Kidney epithelial cell (primary cell): ENCODE results near the gene PARP11. TPM values are rescaled to one million over a fixed set of nuclear protein-coding genes. Genes with fewer than 3 reads are reported as not detected.

Experiments
- DNase-seq: peaks from one replicate; pipeline ENCODE4 v3.0.0-alpha.2; 2010; ENCODE audit warnings: low read depth
- H3K27me3 ChIP-seq: 2 replicates; pipeline ENCODE4 v1.6.0; 2011; ENCODE audit warnings: low read length; ENCODE audit not compliant: control insufficient read depth, insufficient read depth
- H3K36me3 ChIP-seq: 2 replicates; pipeline ENCODE4 v1.5.1; 2011; ENCODE audit warnings: low read length; ENCODE audit not compliant: control insufficient read depth, insufficient read depth
- H3K4me3 ChIP-seq: 2 replicates; pipeline ENCODE4 v1.5.1; 2011; ENCODE audit warnings: low read depth, mild to moderate bottlenecking, control low read depth, low read length
- total RNA-seq: library from RNA; depleted of rRNA; stranded (reverse); fragments of >200 nt; gene quantifications from 2 replicates; pipeline ENCODE4 v1.2.3, GENCODE V29; 2015
- TF ChIP-seq, protein P1 (sequence below): IDR thresholded peaks from 2 replicates; pipeline ENCODE4 v1.5.1; 2011; ENCODE audit warnings: mild to moderate bottlenecking, moderate library complexity, low read length, control low read depth, inconsistent platforms; ENCODE audit not compliant: insufficient read depth, poor library complexity, severe bottlenecking

Gene PARP11
- total RNA-seq, 1 donor from 2014 or later = 9.0 TPM

DNA sequence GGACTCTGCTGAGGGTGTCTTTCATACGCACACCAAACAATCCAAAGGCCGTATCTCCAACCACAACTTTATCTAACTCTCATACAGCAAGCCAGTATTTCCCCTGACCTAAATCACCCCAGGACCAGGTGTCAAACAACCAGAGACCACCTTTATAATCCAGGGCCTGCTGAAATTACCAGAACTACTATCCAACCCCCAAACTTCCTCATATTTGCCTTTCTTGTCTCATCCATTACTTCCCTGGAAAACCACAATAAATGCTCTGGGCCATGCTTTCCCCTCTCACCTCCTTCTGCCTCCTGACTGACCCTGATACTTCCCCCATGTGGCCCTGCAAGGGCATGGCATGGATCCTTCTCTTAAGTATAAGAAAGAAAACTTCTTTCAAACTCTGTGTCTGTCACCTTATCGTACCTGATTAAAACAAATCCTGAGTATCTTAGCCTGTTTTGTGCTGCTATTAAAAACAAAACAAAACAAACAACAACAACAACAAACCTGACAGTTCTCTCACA, 75.6 kb downstream of the PARP11 start:
- Histone ChIP-seq H3K4me3 (no peak overlapping the region), H3K27me3 (no peaks in the 10 kb centered on the region), H3K36me3 (no peaks in the 10 kb centered on the region)
- DNase-seq = no peak
- TF ChIP-seq, protein P1, sequence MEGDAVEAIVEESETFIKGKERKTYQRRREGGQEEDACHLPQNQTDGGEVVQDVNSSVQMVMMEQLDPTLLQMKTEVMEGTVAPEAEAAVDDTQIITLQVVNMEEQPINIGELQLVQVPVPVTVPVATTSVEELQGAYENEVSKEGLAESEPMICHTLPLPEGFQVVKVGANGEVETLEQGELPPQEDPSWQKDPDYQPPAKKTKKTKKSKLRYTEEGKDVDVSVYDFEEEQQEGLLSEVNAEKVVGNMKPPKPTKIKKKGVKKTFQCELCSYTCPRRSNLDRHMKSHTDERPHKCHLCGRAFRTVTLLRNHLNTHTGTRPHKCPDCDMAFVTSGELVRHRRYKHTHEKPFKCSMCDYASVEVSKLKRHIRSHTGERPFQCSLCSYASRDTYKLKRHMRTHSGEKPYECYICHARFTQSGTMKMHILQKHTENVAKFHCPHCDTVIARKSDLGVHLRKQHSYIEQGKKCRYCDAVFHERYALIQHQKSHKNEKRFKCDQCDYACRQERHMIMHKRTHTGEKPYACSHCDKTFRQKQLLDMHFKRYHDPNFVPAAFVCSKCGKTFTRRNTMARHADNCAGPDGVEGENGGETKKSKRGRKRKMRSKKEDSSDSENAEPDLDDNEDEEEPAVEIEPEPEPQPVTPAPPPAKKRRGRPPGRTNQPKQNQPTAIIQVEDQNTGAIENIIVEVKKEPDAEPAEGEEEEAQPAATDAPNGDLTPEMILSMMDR = peak; percentile 9

DNA sequence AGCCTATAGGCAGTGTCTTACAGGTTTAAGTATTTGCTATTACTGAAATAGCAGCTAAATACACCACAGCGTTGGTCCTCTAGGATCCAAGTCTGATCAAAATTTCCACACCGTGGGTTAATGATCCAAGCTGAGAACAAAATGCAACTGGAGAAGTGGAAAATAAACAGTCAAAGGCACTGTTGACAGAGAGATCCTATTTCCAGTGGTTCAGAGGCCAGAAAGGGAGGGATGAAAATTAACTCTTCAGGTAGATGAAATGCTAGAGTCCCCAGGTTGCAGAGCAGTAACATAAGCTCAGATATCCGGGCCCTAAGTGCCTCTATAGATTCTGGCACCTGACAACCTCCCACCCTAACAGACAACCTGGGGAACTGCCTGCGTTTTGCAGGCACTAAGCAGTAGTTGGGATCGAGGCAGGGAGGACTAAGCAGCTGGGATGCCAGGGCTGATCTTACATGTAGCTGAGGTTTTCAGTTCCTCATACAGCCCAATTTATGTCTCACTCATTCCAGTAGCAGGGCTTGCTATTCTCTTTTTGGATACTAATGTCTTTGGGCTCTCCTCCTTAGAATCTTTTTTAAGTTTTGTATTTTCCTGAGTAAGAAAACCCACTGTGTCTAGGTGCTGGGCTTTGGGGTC, 77.6 kb downstream of the PARP11 start:
- H3K27me3 ChIP-seq = no peaks in the 10 kb centered on the region
- DNase-seq = no peak
- TF ChIP-seq, protein P1 = no peak
- H3K36me3 ChIP-seq = no peaks in the 10 kb centered on the region
- H3K4me3 ChIP-seq = no peak overlapping the region

DNA sequence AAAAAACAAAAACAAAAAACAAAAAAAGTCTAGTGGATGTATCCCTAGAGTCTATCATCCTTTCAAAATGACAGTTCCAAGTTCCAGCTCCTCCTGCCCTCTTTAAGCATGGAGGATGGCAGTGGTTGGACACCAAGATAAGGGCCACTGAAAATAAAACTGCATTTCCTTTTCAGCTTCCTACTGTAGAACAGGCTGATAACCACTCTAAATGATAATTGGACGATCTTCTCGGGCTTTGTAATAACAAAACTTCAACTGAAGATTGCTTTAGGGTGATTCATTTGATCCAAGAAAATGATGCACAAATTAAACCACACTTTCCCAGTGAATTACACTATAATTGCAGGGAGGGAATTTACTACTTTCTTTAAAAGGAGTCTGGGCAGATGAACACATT, 78.1 kb downstream of the PARP11 start:
- TF ChIP-seq, protein P1 = no peak
- no peak overlapping the region for H3K4me3 ChIP-seq
- no peak for DNase-seq
- no peaks in the 10 kb centered on the region for H3K27me3 ChIP-seq
- H3K36me3 ChIP-seq = no peaks in the 10 kb centered on the region

DNA sequence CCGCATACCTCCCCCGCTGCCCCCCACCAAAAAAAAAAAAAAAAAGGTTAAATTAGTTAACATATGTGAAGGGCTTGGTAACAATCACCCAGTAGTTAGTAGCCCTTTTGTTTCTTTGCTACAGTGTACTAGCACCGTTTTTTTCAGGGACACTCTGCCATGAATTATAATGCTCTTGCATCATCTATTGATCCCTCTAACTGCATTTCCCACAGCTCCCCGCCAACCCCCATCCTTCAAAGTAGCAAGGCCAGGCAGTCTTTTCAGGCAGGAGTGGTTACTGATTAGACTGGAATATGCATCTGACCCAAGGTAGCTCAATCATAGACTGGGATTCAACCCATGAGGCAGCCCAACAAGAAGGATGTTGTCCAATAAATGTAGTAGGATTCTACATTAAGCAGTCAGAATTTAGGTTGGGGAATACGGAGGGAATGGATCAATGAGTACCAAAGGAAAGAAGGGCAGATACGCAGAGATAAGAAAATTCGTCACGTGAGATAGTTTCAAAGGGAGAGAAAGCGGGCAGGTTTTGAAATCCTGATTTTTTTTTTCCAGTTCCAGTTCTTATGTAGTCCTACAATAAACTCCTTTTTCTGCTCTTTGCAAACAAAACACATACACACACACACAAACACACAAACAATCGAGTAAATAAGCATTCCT, 80.4 kb downstream of the PARP11 start:
- Histone ChIP-seq H3K36me3 (no peaks in the 10 kb centered on the region), H3K27me3 (no peaks in the 10 kb centered on the region), H3K4me3 (no peak overlapping the region)
- DNase-seq = no peak
- TF ChIP-seq, protein P1 = no peak

DNA sequence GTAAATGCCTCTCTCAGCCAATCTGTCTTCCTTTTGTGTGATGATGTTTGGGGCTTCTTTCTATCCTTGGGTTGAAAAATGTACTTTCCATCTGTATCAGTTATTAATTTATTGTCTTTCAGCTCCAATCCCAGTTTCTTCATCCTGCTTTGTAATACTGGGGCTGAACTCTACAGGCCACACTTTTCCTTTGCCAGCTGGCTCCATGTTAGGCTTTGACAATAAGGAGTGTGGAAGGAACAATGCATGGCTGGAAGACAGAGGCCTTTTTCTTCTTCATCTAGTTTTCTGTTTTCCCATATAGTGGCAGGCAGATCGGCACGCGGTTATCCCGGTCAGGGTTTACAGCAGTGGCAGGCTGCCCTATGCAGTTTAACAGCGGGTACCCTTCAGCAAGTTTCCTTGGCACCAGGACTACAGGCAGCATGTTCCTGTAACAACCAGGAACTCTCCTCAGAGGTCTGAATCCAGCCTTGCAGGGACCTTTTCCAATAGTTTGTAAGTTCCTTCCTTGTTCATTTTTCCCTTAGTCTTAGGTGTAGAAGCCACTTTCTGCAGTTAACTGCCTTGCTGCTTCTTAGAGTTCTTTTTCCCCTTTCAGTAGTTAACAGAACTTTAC, 81.8 kb downstream of the PARP11 start:
- Histone ChIP-seq H3K4me3 (no peak overlapping the region), H3K36me3 (no peaks in the 10 kb centered on the region), H3K27me3 (no peaks in the 10 kb centered on the region)
- TF ChIP-seq, protein P1 = no peak
- DNase-seq = no peak

DNA sequence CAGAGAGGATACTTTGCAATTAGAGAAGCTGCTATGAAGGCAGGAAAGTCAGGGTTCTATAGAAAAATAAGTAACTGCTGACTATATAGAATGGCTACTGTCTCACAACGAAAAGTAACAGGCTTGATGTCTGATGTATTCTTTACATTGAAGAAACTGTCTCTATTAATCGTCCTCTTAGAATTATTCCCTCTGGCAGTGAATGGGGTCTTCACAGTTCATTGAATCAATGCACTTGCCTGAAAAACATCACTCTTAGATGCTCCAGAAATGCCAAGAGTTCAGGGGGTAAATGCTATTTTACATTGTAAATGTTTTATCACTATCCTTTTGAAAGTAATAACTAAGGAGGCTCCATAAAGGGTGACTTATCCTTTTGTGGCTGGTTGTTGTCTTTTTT, 82.6 kb downstream of the PARP11 start:
- Histone ChIP-seq H3K27me3 (no peaks in the 10 kb centered on the region), H3K4me3 (no peak overlapping the region), H3K36me3 (no peaks in the 10 kb centered on the region)
- no peak for DNase-seq
- TF ChIP-seq, protein P1 = no peak
